ENCODE measurements around the gene HLF. TPM values are rescaled to one million over a fixed set of nuclear protein-coding genes. Genes with fewer than 3 reads are reported as not detected.

Gene HLF
- total RNA-seq, 1 donor from 2014 or later: 0.25 TPM

DNA sequence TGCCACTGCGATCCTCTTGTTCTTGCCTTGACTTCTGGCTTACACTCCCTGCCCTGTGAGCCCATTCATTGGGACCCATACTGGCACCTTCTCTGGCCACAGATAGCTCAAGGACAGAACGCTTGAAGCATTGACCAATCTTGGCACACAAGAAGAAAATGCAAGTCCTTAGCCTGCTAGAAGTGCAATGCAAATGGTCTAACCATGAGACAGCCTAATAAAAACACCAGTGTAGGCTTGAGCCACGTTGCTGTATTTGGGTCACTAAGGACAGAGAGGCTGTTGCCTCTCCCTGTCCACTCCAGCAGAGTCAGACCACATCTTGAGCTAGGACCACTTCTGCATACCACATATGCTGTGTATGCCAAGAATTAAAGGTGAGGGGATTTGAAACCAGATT is 41.2 kb upstream of the HLF start:
- Histone ChIP-seq H3K4me3 (ENCODE audit: low read depth, low read length) (no peak overlapping the region), H3K27me3 (ENCODE audit: control insufficient read depth, insufficient read depth, low read length) (no peaks in the 10 kb centered on the region), H3K36me3 (ENCODE audit: control insufficient read depth, insufficient read depth, low read length) (no peaks in the 10 kb centered on the region)
- TF ChIP-seq, protein P1, sequence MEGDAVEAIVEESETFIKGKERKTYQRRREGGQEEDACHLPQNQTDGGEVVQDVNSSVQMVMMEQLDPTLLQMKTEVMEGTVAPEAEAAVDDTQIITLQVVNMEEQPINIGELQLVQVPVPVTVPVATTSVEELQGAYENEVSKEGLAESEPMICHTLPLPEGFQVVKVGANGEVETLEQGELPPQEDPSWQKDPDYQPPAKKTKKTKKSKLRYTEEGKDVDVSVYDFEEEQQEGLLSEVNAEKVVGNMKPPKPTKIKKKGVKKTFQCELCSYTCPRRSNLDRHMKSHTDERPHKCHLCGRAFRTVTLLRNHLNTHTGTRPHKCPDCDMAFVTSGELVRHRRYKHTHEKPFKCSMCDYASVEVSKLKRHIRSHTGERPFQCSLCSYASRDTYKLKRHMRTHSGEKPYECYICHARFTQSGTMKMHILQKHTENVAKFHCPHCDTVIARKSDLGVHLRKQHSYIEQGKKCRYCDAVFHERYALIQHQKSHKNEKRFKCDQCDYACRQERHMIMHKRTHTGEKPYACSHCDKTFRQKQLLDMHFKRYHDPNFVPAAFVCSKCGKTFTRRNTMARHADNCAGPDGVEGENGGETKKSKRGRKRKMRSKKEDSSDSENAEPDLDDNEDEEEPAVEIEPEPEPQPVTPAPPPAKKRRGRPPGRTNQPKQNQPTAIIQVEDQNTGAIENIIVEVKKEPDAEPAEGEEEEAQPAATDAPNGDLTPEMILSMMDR (IDR thresholded peaks at IDR 0.05; ENCODE audit: insufficient read depth, low read length, poor library complexity, severe bottlenecking): no peak
- DNase-seq (ENCODE audit: low read depth): no peak

DNA sequence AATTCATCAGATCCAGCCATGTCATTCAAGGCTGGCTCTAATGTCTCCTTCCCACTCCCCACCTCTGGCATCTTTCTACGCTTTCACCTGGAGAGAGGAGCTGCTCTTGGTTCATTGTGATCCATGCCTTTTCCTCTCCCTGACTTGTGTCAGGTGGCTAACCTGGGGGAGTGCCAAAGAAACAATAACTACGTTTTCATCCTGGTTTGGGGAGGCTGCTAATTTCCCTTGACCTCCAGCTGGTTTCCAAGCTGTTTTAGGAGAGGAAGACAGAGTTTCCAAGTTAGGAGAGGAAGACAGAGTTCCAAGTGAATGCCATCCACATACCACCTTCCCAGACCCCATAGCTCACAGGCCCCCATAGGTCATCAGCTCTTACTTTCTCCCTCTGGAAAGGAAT is 40.0 kb upstream of the HLF start:
- Histone ChIP-seq H3K4me3 (ENCODE audit: low read depth, low read length) (no peak overlapping the region), H3K36me3 (ENCODE audit: control insufficient read depth, insufficient read depth, low read length) (no peaks in the 10 kb centered on the region), H3K27me3 (ENCODE audit: control insufficient read depth, insufficient read depth, low read length) (no peaks in the 10 kb centered on the region)
- TF ChIP-seq, protein P1 (IDR thresholded peaks at IDR 0.05; ENCODE audit: insufficient read depth, low read length, poor library complexity, severe bottlenecking): no peak
- no peak for DNase-seq (ENCODE audit: low read depth)

DNA sequence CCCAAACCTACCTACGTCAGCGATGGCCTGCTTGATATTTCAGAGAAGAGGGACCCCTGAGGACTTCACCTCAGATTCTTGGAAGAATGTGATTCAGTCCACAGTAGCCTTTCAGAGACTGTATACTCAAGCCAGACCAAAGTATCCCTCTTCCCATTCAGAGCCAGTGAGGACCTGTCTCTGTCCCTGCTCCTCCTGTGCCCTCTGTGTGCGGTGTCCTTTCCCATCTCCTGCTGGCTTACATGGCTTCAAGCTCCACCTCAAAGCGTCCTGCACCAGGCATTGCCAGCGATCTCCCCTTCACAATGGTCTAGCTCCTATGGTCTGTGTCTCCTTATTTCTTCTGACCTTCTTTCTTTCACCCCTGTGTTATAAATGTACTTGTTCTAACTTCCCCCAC is 39.5 kb upstream of the HLF start:
- DNase-seq (ENCODE audit: low read depth): no peak
- TF ChIP-seq, protein P1 (IDR thresholded peaks at IDR 0.05; ENCODE audit: insufficient read depth, low read length, poor library complexity, severe bottlenecking): no peak
- Histone ChIP-seq H3K4me3 (ENCODE audit: low read depth, low read length) (no peak overlapping the region), H3K27me3 (ENCODE audit: control insufficient read depth, insufficient read depth, low read length) (no peaks in the 10 kb centered on the region), H3K36me3 (ENCODE audit: control insufficient read depth, insufficient read depth, low read length) (no peaks in the 10 kb centered on the region)

DNA sequence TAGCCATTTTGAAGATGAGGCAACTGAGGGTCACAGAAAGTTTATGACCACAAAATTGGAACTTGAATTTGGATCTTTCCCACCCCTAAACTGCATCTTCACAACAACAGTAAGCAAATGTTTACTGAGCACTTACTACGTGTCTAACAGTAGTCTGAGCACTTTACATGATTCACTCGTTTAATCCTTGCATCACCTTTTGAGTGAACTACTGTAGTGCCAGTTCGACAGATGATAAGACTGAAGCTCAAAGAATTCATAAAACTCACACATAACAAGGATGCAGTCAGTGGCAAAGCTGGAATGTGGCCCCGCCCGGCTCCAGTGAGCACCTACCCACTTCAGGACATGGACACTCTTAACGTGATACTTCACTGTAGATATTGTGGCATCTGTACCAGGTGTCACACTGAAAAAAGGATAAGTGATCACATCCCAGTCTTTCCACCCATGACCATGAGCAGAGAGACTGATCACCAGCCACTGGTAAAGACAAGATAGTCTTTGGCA is 36.0 kb upstream of the HLF start:
- H3K36me3 ChIP-seq (ENCODE audit: control insufficient read depth, insufficient read depth, low read length): no peaks in the 10 kb centered on the region
- no peak for DNase-seq (ENCODE audit: low read depth)
- H3K4me3 ChIP-seq (ENCODE audit: low read depth, low read length): no peak overlapping the region
- TF ChIP-seq, protein P1 (IDR thresholded peaks at IDR 0.05; ENCODE audit: insufficient read depth, low read length, poor library complexity, severe bottlenecking): no peak
- no peaks in the 10 kb centered on the region for H3K27me3 ChIP-seq (ENCODE audit: control insufficient read depth, insufficient read depth, low read length)

DNA sequence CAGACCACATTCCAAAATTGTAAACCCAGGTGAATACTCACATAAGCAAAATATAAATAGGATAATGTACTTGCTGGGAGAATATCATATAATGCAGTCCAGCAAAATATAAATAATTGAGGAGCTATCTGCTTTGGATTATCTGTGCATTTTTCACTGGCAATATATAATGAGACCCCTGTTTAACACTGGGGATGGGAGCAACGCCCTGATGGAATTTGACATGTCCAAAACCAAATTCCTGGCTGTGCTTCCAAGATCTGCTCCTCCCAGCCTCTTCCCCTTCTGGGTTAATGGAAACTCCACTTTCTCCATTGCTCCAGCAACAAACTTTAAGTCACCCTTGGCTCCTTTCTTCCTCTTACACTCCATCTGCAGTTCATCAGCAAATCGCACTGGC is 35.5 kb upstream of the HLF start:
- DNase-seq (ENCODE audit: low read depth): no peak
- Histone ChIP-seq H3K4me3 (ENCODE audit: low read depth, low read length) (no peak overlapping the region), H3K27me3 (ENCODE audit: control insufficient read depth, insufficient read depth, low read length) (no peaks in the 10 kb centered on the region), H3K36me3 (ENCODE audit: control insufficient read depth, insufficient read depth, low read length) (no peaks in the 10 kb centered on the region)
- TF ChIP-seq, protein P1 (IDR thresholded peaks at IDR 0.05; ENCODE audit: insufficient read depth, low read length, poor library complexity, severe bottlenecking): no peak

DNA sequence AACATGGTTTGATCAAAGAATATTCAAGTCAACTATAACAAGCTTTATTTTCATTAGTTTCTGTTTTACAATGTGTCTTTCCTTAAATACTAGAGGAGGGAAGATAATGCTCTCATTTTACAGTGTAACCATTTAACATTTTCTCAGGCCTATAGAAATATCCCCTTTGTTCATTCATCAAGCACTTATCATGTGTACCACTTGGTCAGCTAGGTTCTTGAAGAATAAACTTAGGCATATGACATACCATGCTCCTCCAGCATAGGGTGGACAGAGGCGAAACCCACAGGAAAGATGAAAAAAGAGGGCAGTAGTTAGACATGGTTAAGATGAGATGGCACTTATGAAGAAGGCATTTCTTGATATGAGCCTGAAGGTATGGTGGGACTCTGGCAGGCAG is 34.0 kb upstream of the HLF start:
- TF ChIP-seq, protein P1 (IDR thresholded peaks at IDR 0.05; ENCODE audit: insufficient read depth, low read length, poor library complexity, severe bottlenecking): no peak
- H3K27me3 ChIP-seq (ENCODE audit: control insufficient read depth, insufficient read depth, low read length): no peaks in the 10 kb centered on the region
- H3K36me3 ChIP-seq (ENCODE audit: control insufficient read depth, insufficient read depth, low read length): no peaks in the 10 kb centered on the region
- H3K4me3 ChIP-seq (ENCODE audit: low read depth, low read length): no peak overlapping the region
- DNase-seq (ENCODE audit: low read depth): no peak
